Measurements from ENCODE around the gene CD300LB. TPM values are rescaled to one million over a fixed set of nuclear protein-coding genes. Genes with fewer than 3 reads are reported as not detected.

The CD300LB gene
- total RNA-seq, 1 donor from 2014 or later, result not detected

- Mint-ChIP-seq H3K27ac (ENCODE audit: unreplicated experiment) (peak overlapping the region; percentile 57), H3K4me1 (peaks cover 6% of the 10 kb centered on the region), H3K9me3 (no peaks in the 10 kb centered on the region), H3K36me3 (ENCODE audit: low read depth) (no peaks in the 10 kb centered on the region), H3K4me3 (no peak overlapping the region), H3K27me3 (ENCODE audit: low read depth) (peaks cover 18% of the 10 kb centered on the region)
- no peak for DNase-seq (ENCODE audit: low read depth, low spot score)
- TF ChIP-seq CTCF (conservative IDR thresholded peaks at IDR 0.05), result no peak
Observed at GRCh38 chr17:74554909-74555308, 23.6 kb upstream of the CD300LB start.

GRCh38 chr17:74552037-74552436 lies 20.8 kb upstream of the CD300LB start:
- Mint-ChIP-seq H3K27ac (ENCODE audit: unreplicated experiment) (peak overlapping the region; percentile 85), H3K4me1 (peaks cover 6% of the 10 kb centered on the region), H3K4me3 (no peak overlapping the region)

GRCh38 chr17:74550602-74551001 lies 19.3 kb upstream of the CD300LB start:
- H3K9me3 Mint-ChIP-seq, result no peaks in the 10 kb centered on the region
- DNase-seq (ENCODE audit: low read depth, low spot score), result no peak
- peaks cover 3% of the 10 kb centered on the region for H3K27me3 Mint-ChIP-seq (ENCODE audit: low read depth)
- no peak overlapping the region for H3K4me3 Mint-ChIP-seq
- no peak for TF ChIP-seq CTCF (conservative IDR thresholded peaks at IDR 0.05)
- no peaks in the 10 kb centered on the region for H3K36me3 Mint-ChIP-seq (ENCODE audit: low read depth)
- no peak overlapping the region for H3K27ac Mint-ChIP-seq (ENCODE audit: unreplicated experiment)
- H3K4me1 Mint-ChIP-seq, result peaks cover 6% of the 10 kb centered on the region

More at GRCh38 chr17:74552037-74552436, 20.8 kb upstream of the CD300LB start:
- H3K9me3 Mint-ChIP-seq, result no peaks in the 10 kb centered on the region
- no peak for DNase-seq (ENCODE audit: low read depth, low spot score)
- TF ChIP-seq CTCF (conservative IDR thresholded peaks at IDR 0.05), result no peak
- H3K27me3 Mint-ChIP-seq (ENCODE audit: low read depth), result peaks cover 7% of the 10 kb centered on the region
- no peaks in the 10 kb centered on the region for H3K36me3 Mint-ChIP-seq (ENCODE audit: low read depth)

GRCh38 chr17:74549343-74549742 lies 18.1 kb upstream of the CD300LB start:
- peaks cover 16% of the 10 kb centered on the region for H3K4me1 Mint-ChIP-seq
- peaks cover 1% of the 10 kb centered on the region for H3K27me3 Mint-ChIP-seq (ENCODE audit: low read depth)
- H3K36me3 Mint-ChIP-seq (ENCODE audit: low read depth), result no peaks in the 10 kb centered on the region
- H3K4me3 Mint-ChIP-seq, result no peak overlapping the region
- no peak for TF ChIP-seq CTCF (conservative IDR thresholded peaks at IDR 0.05)
- DNase-seq (ENCODE audit: low read depth, low spot score), result no peak
- H3K27ac Mint-ChIP-seq (ENCODE audit: unreplicated experiment), result no peak overlapping the region
- no peaks in the 10 kb centered on the region for H3K9me3 Mint-ChIP-seq

- Mint-ChIP-seq H3K4me3 (no peak overlapping the region), H3K9me3 (no peaks in the 10 kb centered on the region), H3K27ac (ENCODE audit: unreplicated experiment) (no peak overlapping the region), H3K36me3 (ENCODE audit: low read depth) (no peaks in the 10 kb centered on the region), H3K4me1 (peaks cover 16% of the 10 kb centered on the region), H3K27me3 (ENCODE audit: low read depth) (no peaks in the 10 kb centered on the region)
- DNase-seq (ENCODE audit: low read depth, low spot score), result no peak
- TF ChIP-seq CTCF (conservative IDR thresholded peaks at IDR 0.05), result no peak
Observed at GRCh38 chr17:74547736-74548135, 16.5 kb upstream of the CD300LB start.

- DNase-seq (ENCODE audit: low read depth, low spot score), result no peak
- Mint-ChIP-seq H3K27ac (ENCODE audit: unreplicated experiment) (no peak overlapping the region), H3K27me3 (ENCODE audit: low read depth) (peaks cover 2% of the 10 kb centered on the region), H3K9me3 (no peaks in the 10 kb centered on the region), H3K36me3 (ENCODE audit: low read depth) (no peaks in the 10 kb centered on the region), H3K4me1 (peaks cover 16% of the 10 kb centered on the region), H3K4me3 (no peak overlapping the region)
- TF ChIP-seq CTCF (conservative IDR thresholded peaks at IDR 0.05), result no peak
Observed at GRCh38 chr17:74547264-74547663, 16.0 kb upstream of the CD300LB start.
